Dedifferentiated amniotic fluid mesenchymal stem cell (primary cell): ENCODE data around the gene GSTM3.
A peak's percentile ranks its signal among the peaks of the same experiment; 100 is the strongest.

Source experiments
- DNase-seq: peaks from one replicate; pipeline ENCODE4 v3.0.0-alpha.2; 2016; ENCODE audit errors: extremely low spot score

Gene GSTM3

GRCh38 chr1:109740615-109741373, at the start of gene GSTM3:
TSS of gene GSTM3 (minus strand) at chr1:109741038. CDS start at chr1:109740287, 751 bp downstream.
- DNase-seq = no peak

- DNase-seq = no peak
These were observed 49.5 kb upstream of the GSTM3 start for GRCh38 chr1:109790329-109790728.

- DNase-seq = no peak
These were observed 48.8 kb upstream of the GSTM3 start for GRCh38 chr1:109789551-109790180.

GRCh38 chr1:109788695-109789521, 48.1 kb upstream of the GSTM3 start:
- no peak for DNase-seq

GRCh38 chr1:109787845-109788601, 47.2 kb upstream of the GSTM3 start:
- no peak for DNase-seq

GRCh38 chr1:109787211-109787844, 46.5 kb upstream of the GSTM3 start:
- DNase-seq = no peak

- no peak for DNase-seq
These were observed 45.7 kb upstream of the GSTM3 start for GRCh38 chr1:109786531-109787021.

GRCh38 chr1:109786112-109786480, 45.3 kb upstream of the GSTM3 start:
- no peak for DNase-seq

- DNase-seq = no peak
These were observed 44.7 kb upstream of the GSTM3 start for GRCh38 chr1:109785446-109786111.

- DNase-seq = no peak
These were observed 43.9 kb upstream of the GSTM3 start for GRCh38 chr1:109784551-109785252.

GRCh38 chr1:109783436-109783835, 42.6 kb upstream of the GSTM3 start:
- no peak for DNase-seq

GRCh38 chr1:109782927-109783326, 42.1 kb upstream of the GSTM3 start:
- DNase-seq = no peak

GRCh38 chr1:109782514-109782913, 41.7 kb upstream of the GSTM3 start:
- DNase-seq = peak; percentile 71

- no peak for DNase-seq
These were observed 41.0 kb upstream of the GSTM3 start for GRCh38 chr1:109781806-109782205.

GRCh38 chr1:109780982-109781381, 40.1 kb upstream of the GSTM3 start:
- no peak for DNase-seq

GRCh38 chr1:109777980-109778625, 37.3 kb upstream of the GSTM3 start:
- no peak for DNase-seq

- DNase-seq = no peak
These were observed 36.6 kb upstream of the GSTM3 start for GRCh38 chr1:109777436-109777835.

GRCh38 chr1:109776911-109777310, 36.1 kb upstream of the GSTM3 start:
- peak; percentile 78 for DNase-seq

- no peak for DNase-seq
These were observed 35.5 kb upstream of the GSTM3 start for GRCh38 chr1:109776206-109776835.
